HG03103 (cell line): ENCODE data around the gene TAX1BP3.

ENCODE experiments used
- ATAC-seq: cut with Tn5 transposase; IDR thresholded peaks from one replicate; pipeline ENCODE4 v1.9.1; 2021; ENCODE audit warnings: low read depth; ENCODE audit not compliant: unreplicated experiment

Gene TAX1BP3

GRCh38 chr17:3688852-3689261, 20.5 kb upstream of the TAX1BP3 start:
- no peak for ATAC-seq

GRCh38 chr17:3688027-3688553, 19.7 kb upstream of the TAX1BP3 start:
- no peak for ATAC-seq

GRCh38 chr17:3685174-3685573, 16.8 kb upstream of the TAX1BP3 start:
- ATAC-seq: no peak

- ATAC-seq: no peak
Observed at GRCh38 chr17:3683054-3683511, 14.7 kb upstream of the TAX1BP3 start.

- no peak for ATAC-seq
Observed at GRCh38 chr17:3682033-3682432, 13.7 kb upstream of the TAX1BP3 start.

GRCh38 chr17:3681565-3681964, 13.2 kb upstream of the TAX1BP3 start:
- no peak for ATAC-seq

GRCh38 chr17:3681057-3681456, 12.7 kb upstream of the TAX1BP3 start:
- no peak for ATAC-seq

- ATAC-seq: no peak
Observed at GRCh38 chr17:3679531-3680126, 11.3 kb upstream of the TAX1BP3 start.

- no peak for ATAC-seq
Observed at GRCh38 chr17:3678821-3679530, 10.6 kb upstream of the TAX1BP3 start.

GRCh38 chr17:3678095-3678820, 9.9 kb upstream of the TAX1BP3 start:
- ATAC-seq: no peak

GRCh38 chr17:3675886-3676285, 7.5 kb upstream of the TAX1BP3 start:
- no peak for ATAC-seq

- ATAC-seq: no peak
Observed at GRCh38 chr17:3672571-3672970, 4.2 kb upstream of the TAX1BP3 start.

GRCh38 chr17:3669548-3669947, 1.2 kb upstream of the TAX1BP3 start:
- ATAC-seq: no peak

- peak; percentile 4 for ATAC-seq
Observed at GRCh38 chr17:3669085-3669347, 638 bp upstream of the TAX1BP3 start.

- no peak for ATAC-seq
Observed at GRCh38 chr17:3667366-3668278, 756 bp downstream of the TAX1BP3 start.

GRCh38 chr17:3666516-3666915, 1.9 kb downstream of the TAX1BP3 start:
- no peak for ATAC-seq

- ATAC-seq: no peak
Observed at GRCh38 chr17:3665834-3666233, 2.5 kb downstream of the TAX1BP3 start.

GRCh38 chr17:3663102-3664011, 5.0 kb downstream of the TAX1BP3 start:
- ATAC-seq: no peak

- no peak for ATAC-seq
Observed at GRCh38 chr17:3660311-3660891, 8.0 kb downstream of the TAX1BP3 start.
